GM12864 (cell line): Measurements from ENCODE around the gene SCAMP5.

Source experiments
- DNase-seq: peaks from one replicate; pipeline ENCODE4 v3.0.0-alpha.2; 2011; ENCODE audit warnings: low read depth
- H3K4me3 ChIP-seq: 2 replicates; pipeline ENCODE4 v1.5.1; 2011; ENCODE audit warnings: mild to moderate bottlenecking, low read depth, low read length, control low read depth
- TF ChIP-seq, protein P1 (sequence below): IDR thresholded peaks from 2 replicates; pipeline ENCODE4 v1.5.1; 2011; ENCODE audit warnings: low read depth, mild to moderate bottlenecking, moderate library complexity, low read length, control low read depth, inconsistent platforms; ENCODE audit errors: missing control alignments

Gene SCAMP5

DNA sequence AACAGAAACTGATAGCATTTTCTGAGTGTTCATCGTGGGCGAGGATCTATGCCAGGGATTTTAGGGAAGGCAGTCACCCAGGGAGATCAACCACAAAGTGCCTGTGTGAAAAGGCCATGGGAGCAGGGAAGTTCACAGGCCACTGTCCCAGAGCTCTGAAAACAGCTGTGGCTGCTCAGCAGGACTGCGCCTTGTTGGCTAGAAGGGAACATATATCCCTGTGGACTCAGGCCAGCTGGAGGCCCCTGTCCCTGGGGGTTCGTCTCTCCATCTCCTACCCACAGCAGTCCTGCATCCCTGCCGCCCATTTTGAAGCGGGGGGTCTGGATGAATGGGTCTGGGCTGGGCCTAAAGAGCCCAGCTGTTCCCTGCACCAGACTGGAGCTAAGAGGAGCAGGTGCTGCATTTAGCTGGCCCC, 55.8 kb downstream of the SCAMP5 start:
- DNase-seq = no peak
- H3K4me3 ChIP-seq = no peak overlapping the region
- TF ChIP-seq, protein P1, sequence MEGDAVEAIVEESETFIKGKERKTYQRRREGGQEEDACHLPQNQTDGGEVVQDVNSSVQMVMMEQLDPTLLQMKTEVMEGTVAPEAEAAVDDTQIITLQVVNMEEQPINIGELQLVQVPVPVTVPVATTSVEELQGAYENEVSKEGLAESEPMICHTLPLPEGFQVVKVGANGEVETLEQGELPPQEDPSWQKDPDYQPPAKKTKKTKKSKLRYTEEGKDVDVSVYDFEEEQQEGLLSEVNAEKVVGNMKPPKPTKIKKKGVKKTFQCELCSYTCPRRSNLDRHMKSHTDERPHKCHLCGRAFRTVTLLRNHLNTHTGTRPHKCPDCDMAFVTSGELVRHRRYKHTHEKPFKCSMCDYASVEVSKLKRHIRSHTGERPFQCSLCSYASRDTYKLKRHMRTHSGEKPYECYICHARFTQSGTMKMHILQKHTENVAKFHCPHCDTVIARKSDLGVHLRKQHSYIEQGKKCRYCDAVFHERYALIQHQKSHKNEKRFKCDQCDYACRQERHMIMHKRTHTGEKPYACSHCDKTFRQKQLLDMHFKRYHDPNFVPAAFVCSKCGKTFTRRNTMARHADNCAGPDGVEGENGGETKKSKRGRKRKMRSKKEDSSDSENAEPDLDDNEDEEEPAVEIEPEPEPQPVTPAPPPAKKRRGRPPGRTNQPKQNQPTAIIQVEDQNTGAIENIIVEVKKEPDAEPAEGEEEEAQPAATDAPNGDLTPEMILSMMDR = no peak

DNA sequence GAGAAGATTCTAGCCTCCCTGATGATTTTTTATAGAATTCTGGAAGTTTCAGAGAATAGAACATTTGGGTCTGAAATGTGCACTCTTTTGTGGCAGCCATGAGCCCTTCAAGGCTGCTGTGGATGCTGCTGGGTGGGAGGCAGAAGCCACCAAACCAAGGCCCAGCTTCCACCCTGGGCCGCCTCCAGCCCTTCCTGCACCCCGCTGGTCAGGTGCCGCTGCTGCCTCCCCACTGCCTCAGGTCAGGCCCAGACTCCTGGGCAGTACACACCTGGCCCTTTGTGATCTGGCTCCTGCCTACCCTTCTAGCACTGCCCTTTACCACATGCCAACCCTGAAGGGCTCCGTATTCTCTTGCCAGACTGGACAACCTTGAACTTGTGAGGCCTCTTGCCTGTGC, 56.3 kb downstream of the SCAMP5 start:
- H3K4me3 ChIP-seq = no peak overlapping the region
- no peak for DNase-seq

GRCh38 chr15:75052972-75053747, 57.8 kb downstream of the SCAMP5 start:
- no peak overlapping the region for H3K4me3 ChIP-seq
- DNase-seq = no peak
- TF ChIP-seq, protein P1 = no peak

More for the DNA sequence above, 56.3 kb downstream of the SCAMP5 start:
- TF ChIP-seq, protein P1 = no peak

- TF ChIP-seq, protein P1 = no peak
- DNase-seq = no peak
- no peak overlapping the region for H3K4me3 ChIP-seq
These were observed 58.4 kb downstream of the SCAMP5 start for GRCh38 chr15:75053748-75054125.

DNA sequence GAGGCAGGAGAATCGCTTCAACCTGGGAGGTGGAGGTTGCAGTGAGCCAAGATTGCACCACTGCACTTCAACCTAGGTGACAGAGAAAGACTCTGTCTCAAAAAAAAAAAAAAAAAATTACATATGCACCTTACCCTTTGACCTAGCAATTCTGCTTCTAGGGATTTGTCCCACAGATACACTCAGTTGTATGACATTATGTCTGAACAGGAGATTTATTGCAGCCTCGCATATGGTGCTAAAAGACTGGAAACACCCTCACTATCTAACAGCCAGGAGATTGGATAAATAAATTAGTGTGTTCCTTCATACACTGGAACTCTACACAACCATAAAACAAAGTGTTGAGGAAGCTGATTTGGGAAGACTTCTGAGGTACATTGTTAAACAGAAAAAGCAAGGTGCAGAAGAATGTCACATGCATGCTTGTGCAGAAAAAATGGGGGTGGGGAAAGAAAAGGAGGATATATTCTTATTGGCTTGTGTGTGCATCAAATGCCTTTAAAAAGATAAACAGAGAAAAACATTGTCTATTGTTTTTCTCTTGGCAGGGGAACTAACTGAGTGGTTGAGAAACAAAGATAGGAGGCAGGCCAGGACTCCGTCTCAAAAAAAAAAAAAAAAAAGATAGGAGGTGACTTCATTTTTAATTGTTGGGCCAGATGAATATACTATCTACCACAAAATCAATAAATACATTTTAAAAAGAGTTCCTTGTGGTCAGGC, 59.0 kb downstream of the SCAMP5 start:
- DNase-seq = no peak
- H3K4me3 ChIP-seq = no peak overlapping the region
- TF ChIP-seq, protein P1 = no peak

DNA sequence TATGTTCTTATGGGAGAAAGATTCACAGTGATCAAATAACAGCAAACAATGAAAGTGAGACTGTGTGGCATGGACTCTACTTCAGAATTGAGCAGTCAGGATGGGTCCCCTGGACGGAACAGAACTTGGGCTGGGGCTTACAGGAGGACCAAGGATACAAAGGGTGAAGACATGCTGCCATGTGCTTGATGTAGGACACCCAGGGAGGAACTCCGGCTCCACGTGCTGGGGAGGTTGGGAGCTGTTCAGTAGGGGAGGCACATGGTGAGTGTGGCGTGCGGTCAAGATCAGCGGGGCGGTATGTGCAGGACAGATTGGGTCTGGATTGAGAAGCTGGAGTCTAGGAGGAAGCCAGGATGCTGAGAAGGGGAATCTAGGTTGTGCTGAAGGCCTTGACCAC, 60.7 kb downstream of the SCAMP5 start:
- no peak for DNase-seq
- TF ChIP-seq, protein P1 = no peak
- no peak overlapping the region for H3K4me3 ChIP-seq
